Sigmoid colon (tissue), 4 donors: Measurements from ENCODE around the gene MOBP.

ENCODE experiments used
- CTCF ChIP-seq, 4 experiments: fragments of 450-650 bp in 3 of 4; fragments of 200-600 bp in 1 of 4; IDR thresholded peaks; one replicate each; pipeline ENCODE4 v1.5.1; 2016 to 2019; ENCODE audit warnings: antibody characterized with exemption in 4 of 4, mild to moderate bottlenecking in 3 of 4, moderate library complexity in 2 of 4
- POLR2A ChIP-seq, 2 donors: fragments of 450-650 bp; IDR thresholded peaks; one replicate each; pipeline ENCODE4 v1.6.1; 2016; ENCODE audit warnings: antibody characterized with exemption in 2 of 2, mild to moderate bottlenecking in 2 of 2, moderate library complexity in 2 of 2
- POLR2AphosphoS5 ChIP-seq, 4 donors: sonication (generic); formaldehyde crosslinking; IDR thresholded peaks; one replicate each; pipeline ENCODE4 v1.6.1; 2017; ENCODE audit warnings: antibody characterized with exemption in 4 of 4

GRCh38 chr3:39440316-39440715, 27.2 kb upstream of the MOBP start:
- TF ChIP-seq CTCF (IDR thresholded peaks at IDR 0.05) (no peak), POLR2A (IDR thresholded peaks at IDR 0.05) (no peak), POLR2AphosphoS5 (IDR thresholded peaks at IDR 0.05) (no peak)
